VCaP (cell line): Measurements from ENCODE around the gene KIF6.
A peak's percentile ranks its signal among the peaks of the same experiment; 100 is the strongest.
"Not testable (repeated sequence)": the region's sequence is repeated elsewhere in the genome, so short reads cannot be mapped to it uniquely, and the experiment has no call there.

Experiments used
- H3K27ac ChIP-seq: fragments of 450-650 bp; 2 replicates; pipeline ENCODE4 v1.5.1; 2017
- CTCF ChIP-seq: fragments of 450-650 bp; conservative IDR thresholded peaks from 2 replicates; pipeline ENCODE4 v1.5.1; 2017; ENCODE audit warnings: mild to moderate bottlenecking, moderate library complexity

The KIF6 gene

DNA sequence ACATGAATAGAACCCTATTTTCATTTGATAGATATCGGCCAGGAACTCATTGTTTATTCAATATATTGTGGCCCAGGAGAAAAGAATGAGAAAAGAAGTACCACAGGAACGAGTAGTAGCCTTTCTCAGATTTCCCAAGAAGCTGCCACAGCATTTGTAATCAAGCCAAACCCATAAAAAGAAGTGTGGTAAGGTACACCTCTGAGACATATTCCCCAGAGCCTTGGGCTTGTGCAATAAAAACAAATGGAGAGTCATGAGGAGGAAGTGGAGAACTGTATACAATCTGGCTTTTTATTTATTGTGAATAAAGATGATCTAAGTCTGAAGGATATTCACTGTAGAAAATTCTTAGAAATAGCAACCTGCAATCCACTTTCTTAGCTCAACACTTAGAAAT lies 36.7 kb downstream of the KIF6 start:
- peak overlapping the region; percentile 2; the same call in 1 of the 2 replicates for H3K27ac ChIP-seq
- no peak for TF ChIP-seq CTCF

GRCh38 chr6:39686976-39687375 lies 38.2 kb downstream of the KIF6 start:
- no peak for TF ChIP-seq CTCF
- no peak overlapping the region for H3K27ac ChIP-seq

DNA sequence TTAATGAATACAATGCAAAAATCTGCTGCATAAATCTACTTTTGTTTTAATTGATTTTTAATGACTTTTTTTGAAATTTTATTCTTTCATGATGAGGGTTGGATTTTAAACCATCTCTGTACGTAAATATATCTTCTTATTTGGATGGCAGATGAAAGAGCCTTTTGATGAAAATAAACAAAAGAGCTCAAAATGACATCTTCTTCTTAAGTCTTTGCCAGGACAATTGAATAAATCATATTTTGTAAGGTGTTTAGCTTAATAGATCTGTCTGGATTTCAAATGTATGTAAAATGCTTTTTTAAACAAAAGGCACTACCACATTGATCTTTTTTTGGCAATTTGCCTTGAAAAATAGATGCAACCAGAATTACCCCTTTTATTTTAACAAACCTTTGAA lies 39.3 kb downstream of the KIF6 start:
- H3K27ac ChIP-seq = no peak overlapping the region
- TF ChIP-seq CTCF = no peak

DNA sequence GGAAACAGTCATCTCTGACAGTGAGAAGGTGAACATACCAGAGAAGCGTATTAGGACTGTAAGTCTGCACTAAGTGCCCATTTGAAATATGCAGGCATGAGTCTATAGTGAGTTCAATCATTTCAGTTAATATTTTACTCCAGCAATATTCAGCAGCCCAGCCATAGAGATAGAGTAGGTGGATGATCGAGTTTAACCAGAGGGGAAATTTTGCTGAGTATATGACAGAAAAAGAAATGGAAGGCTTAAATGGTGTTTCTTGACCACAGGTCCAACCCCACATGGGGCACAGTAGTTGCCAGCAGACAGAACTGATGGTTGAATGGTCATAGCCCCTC lies 39.8 kb downstream of the KIF6 start:
- H3K27ac ChIP-seq = no peak overlapping the region
- no peak for TF ChIP-seq CTCF

DNA sequence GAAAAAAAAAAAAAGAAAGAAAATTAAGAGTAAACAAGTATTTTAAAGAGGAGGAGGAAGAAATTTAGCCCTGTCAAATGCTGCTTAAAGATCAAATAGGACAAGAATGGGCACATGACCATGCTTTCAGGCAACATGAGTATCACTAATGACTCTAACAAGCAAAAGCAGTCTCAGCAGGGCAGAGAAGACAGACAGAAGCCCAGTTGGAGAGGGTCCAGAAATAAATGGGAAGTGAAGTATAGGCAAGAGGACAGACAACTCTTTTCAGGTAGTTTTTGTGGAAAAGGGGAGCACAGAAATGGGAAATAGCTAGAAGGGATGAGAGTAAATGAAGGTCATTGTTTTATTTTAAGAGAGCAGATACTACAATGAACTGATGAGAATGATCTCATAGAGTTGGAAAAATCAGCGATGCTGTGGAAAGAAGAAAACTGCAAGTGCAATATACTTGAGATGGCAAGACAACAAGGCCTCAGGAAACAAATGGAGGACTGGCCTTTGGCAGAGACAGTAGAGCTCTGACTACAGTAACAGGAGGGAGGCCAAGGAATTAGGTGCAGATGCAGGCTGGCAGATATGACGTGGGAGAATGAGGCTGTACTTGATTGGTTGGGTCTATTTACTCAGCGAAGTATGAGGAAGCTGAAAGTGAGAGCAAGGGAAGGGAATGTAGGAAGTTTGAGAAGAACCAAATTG lies 40.3 kb downstream of the KIF6 start:
- no peak for TF ChIP-seq CTCF

DNA sequence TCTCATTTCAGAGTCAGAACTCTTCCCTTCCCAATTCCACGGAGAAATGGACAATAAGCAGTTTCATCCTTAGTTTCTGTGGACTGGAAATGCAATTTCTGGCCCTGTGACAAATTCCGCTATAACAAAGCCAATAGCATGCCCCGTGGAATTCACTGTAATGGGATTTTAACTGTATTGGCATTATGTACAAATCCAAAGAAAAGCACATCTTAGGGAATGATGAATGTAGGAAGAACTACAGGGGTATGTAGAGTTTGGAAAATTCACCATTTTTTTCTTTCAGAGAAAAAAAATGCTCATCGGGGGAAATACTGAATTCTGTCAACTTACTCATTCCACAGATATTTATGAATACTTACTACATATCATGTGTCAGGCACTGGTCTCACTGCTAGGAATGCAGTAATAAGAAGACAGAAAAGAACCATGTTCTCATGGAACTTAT lies 43.5 kb downstream of the KIF6 start:
- no peak for TF ChIP-seq CTCF
- H3K27ac ChIP-seq = no peak overlapping the region

More for the DNA sequence above, 40.3 kb downstream of the KIF6 start:
- H3K27ac ChIP-seq = no peak overlapping the region

DNA sequence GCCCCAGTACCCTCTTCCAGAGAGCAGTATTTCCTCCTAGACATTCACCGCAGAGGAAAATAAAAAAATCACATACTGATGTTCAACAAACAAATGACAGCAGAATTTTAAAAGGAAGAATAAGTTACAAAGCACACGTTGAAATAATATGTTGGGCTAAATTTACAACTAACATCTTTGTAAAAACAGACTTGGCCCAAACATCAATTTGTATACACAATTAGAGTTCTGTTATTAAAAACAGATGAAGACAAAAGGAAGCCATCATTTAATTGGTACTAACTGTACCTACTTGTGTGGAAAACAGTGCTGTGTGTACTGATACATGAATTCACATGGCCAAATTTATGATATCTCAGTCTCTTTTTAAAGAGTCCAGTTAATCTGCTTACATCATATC lies 46.3 kb downstream of the KIF6 start:
- no peak overlapping the region for H3K27ac ChIP-seq
- TF ChIP-seq CTCF = no peak

GRCh38 chr6:39677318-39677717 lies 47.9 kb downstream of the KIF6 start:
- H3K27ac ChIP-seq = not testable (repeated sequence)
